Activated CD4-positive, alpha-beta T cell treated with anti-CD3 and anti-CD28 coated beads, Interleukin-2, amount 50 U/mL, for 16 hours (primary cell): ENCODE data around the gene C6orf15.
"Not testable (repeated sequence)": the region's sequence is repeated elsewhere in the genome, so short reads cannot be mapped to it uniquely, and the experiment has no call there.

Source experiments
- DNase-seq: peaks from one replicate; pipeline ENCODE4 v3.0.0-alpha.2; 2020

Gene C6orf15

DNA sequence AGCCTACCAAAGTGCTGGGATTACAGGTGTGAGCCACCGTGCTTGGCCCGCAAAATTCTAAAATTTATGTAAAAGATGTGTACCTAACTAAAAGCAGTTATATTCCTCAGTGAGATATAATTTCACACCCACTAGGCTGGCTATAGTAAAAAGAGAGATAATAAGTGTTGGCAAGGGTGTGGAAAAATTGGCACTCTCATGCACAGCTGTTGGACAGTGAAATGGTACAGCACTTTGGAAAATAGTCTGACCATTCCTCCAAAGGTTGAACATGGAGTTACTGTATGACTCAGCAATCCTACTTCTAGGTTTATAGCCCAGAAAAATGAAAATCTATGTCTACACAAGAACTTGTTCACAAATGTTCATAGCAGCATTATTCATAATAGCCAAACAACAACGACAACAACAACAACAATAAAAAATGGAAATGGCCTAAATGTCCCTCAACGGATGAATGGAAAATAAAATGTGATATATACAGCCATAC, 13.9 kb downstream of the C6orf15 start:
- no peak for DNase-seq

DNA sequence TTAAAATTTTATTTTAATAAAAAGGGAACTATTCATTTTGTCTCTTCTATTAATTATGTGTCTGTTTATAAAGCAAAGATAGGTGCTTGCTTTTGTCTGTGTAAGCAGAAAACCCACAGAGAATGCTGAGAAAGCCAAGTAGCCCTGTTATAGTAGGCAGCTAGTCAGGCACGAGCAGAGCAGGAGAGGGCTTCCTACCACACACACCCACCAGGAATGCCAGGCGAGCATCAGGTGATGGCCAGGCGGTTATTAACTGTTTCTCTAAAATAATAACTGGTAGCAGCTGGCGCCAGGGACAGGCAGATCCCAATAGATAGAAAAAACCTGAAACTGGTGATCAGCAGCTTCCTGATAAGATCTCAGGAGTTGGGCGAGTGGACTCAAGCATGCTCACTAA, 15.7 kb downstream of the C6orf15 start:
- no peak for DNase-seq

DNA sequence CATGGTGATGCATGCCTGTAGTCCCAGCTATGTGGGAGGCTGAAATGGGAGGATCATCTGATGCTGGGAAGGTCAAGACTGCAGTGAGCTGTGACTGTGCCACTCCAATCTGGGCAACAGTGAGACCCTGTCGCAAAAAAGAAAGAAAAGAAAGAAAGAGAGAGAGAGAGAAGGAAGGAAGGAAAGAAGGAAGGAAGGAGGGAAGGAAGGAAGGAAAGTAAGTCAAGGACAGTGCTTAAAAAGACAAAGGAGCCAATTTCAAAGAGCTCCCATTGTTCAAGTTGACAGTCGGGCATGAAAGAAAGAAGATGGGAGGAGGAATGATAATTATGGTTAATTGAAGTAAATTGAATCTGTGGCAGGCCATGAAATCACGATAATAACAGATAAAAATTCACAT, 16.2 kb downstream of the C6orf15 start:
- DNase-seq, result no peak

DNA sequence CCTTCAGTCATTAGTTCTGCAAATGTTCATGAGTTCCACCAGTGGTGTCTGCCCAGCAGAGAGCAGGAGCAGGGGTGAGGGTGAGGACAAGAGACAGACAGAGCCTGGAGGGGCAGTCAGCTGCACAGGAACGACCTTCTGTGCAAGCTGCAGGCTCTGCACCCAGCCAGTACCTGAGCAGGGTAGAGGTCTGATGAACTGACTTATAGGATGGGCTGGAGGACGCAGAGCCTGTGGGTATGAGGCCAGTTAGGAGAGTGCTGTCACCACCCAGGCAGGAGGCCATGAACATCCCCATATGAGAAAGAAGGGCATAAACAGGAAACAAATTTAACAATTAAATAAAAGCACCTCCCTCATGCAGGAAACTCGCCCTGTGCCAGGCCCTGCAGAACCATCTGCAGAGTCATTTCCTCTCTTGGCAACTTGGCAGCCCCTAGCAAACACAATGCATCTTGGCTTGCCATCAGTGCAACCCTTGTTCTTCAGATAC, 17.9 kb downstream of the C6orf15 start:
- peak; percentile 44 for DNase-seq

DNA sequence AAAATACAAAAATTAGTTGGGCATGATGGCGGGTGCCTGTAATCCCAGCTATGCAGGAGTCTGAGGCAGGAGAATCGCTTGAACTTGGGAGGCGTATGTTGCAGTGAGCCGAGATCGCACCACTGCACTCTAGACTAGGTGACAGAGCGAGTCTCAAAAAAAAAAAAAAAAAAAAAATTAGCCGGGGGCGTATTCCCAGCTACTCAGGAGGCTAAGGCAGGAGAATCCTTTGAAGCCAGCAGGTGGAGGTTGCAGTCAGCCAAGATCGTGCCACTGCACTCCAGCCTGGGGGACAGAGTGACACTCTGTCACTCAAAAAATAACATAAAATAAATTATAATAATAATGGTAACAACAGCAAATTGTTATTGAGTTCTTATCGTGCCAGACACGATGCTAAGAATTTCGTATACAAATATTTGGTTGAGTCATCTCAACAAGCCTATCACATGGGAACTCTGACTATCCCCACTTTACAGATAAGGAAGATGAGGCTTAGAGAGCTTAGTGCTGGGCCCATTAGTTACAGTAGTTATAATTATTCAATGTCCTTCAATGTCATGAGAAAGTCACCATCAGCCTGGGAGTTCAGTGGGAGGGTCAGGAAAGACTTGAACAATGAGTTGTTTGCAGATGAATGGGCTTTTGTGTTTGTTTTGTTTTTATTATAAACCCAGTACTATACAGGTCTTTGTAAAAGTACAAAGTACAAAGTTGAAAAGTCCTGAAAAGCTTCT, 19.4 kb downstream of the C6orf15 start:
- no peak for DNase-seq

DNA sequence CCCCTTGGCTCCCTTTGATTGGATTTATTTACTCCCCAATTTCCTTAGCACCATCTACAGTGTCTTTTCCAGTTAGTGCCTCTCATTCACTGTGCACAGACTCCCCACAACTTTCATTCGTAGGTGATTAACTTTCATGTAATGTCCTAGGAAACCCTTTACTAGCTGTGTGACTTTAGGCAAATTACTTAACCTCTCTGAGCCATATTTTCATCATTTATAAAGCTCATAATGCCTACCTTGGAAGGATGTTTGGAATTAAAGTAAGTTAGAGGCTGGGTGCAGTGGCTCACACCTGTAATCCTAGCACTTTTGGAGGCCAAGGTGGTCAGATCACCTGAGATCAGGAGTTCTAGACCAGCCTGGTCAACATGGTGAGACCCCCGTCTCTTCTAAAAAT, 20.1 kb downstream of the C6orf15 start:
- DNase-seq, result no peak

DNA sequence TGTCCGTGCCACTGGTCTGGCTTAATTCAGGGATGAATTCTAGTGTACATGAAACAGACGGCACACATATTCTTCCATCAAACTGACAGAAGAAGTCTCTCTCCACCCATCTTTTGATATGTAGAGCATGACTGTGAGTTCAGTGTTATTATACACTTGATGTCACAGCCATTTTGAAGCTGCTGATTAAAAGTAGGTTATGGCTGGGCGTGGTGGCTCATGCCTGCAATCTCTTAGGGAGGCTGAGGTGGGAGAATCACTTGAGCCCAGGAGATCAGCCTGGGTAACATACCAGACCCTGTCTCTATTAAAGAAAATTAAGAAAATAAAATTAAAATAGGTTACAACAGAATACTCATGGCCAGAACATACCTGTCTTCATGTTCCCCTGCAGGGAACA, 20.7 kb downstream of the C6orf15 start:
- no peak for DNase-seq

DNA sequence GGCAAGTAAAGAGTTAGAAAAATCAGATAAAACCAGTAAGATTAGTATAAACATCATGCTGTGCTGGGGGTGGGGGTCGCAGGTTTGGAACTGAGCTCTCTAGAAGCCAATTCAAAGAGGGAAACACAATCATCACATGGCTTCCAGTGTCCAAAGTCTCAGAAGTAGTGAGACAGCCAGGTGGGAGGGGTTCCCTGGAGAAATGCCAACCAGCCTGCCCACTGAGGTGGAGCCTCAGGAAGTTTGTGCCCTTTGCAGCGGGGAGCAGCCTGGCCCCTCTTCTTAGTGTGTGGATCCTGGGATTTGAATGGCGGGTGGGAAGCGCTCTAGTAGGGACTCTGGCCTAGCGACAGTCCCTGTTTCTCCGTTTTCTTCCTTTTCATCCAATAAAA, 21.4 kb downstream of the C6orf15 start:
- no peak for DNase-seq

DNA sequence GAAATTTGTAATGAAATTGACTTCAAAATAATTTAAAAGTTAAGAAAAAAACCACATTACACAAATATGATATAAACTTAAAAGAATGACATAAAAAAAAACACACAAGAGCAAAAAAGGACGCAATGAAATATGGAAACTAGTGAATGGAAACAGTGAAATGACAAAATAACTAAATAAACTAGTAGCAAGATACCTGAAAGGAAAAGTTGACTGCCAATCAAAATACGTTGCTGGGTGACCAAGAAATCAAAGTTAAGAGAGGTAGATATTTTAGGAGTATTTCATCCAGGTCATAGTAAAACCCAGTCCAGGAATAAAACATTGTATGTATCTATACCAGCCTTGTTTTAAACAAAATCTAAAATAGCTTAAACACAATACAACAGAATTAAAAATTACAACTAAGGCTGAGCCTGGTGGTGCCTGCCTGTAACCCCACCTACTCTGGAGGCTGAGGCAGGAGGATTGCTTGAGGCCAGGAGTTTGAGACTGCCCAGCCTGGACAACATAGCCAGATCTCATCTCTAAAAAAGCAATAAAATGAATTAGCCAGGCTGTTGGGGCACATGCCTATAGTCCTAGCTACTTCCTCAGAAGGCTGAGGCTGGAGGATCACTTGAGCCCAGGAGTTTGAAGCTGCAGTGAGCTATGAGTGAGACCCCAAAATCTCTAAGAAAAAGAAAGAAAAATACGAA, 22.0 kb downstream of the C6orf15 start:
- no peak for DNase-seq

DNA sequence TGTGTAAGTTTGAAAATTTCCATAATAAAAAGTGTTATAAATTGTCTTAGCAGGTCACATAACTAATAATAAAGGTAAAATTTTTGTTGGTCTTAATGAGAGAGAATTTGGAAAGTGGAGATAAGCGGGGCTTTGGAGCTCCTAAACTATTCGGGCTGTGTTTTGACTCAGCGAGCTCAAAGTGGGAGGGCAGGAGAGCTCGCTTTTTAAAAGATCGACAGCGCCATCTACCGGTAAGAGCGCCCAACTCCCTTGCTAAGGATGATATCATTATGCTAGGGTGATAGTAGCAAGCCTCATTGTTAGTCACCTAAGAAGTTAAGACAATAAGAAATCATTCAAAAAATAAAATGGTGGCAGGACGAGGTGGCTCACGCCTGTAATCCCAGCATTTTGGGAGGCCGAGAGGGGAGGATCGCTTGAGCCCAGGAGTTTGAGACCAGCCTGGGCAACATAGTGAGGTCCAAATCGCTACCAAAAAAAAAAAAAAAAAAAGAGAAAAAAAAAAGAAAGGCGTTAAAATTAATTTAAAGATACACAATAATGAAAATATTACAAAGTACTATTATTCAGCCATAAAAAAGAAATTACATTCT, 24.8 kb downstream of the C6orf15 start:
- peak; percentile 90 for DNase-seq

DNA sequence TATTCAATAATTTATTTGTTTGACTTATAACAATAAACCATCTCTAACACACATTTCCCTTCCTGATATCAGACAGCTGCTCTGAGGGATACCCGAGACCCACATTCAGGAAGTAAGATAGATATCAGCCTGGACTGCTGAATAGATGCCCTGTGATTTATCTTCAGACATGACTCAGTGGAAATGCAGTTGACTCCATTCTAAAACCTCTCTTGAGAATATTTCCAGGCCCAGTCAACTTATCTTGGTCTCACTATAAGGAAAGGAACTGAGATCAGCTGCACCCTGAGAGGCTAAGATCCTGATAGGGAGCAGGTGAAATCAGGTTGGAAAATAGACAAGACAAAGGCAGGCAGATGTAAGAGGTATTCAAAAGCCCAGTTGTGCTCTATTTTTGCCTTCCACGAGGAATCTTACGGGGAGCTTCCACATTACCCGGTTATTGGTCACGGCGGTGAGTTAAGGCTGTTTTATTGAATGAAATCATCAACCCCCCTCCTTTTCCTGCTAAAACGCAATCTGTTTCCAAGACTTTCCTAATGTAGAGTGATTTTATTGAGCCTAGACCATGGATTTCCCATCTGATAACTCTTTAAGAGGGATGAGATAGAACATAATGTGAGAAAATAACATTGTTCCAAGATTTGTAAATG, 25.5 kb downstream of the C6orf15 start:
- no peak for DNase-seq

DNA sequence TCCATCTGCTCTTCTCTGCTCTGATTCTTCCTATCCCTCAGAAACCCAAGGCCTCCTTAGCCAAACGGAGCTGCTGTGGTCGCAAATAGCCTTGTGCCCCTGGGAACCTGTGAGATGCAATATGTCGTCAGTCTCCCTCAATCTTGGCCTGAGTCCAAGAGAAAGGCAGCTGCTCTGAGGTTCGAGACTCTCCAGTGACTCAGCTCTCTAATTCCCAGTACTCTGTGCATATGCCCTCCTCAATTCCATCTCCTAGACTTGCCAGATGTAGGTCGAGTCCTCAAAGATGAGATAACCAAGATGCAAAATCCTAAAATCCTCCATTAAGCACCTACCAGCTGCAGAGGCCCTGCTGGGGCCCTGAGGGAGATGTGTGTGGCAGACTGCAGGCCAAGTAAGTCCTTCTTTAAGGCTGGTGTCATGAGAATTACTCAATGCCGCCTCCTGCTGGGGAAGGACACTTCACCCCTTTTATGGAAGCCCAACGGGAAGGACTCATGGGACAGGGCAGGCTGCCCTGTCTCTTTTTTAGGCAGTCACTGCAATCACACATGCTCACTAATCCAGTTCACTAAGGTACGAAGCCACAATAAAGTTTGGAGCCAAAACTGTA, 28.5 kb downstream of the C6orf15 start:
- DNase-seq, result peak; percentile 51

DNA sequence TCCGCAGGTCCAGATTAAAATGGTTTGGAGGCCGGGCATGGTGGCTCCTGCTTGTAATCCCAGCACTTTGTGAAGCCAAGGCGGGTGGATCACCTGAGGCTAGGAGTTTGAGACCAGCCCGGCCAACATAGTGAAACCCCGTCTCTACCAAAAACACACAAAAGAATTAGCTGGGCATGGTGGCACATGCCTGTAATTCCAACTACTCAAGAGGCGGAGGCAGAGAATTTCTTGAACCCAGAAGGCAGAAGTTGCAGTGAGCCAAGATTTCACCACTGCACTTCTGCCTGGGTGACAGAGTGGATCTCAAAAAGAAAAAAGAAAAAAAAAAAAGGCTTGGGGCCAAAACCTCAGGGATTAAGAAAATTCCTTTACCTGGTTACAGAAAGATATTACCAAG, 30.5 kb downstream of the C6orf15 start:
- DNase-seq, result no peak

DNA sequence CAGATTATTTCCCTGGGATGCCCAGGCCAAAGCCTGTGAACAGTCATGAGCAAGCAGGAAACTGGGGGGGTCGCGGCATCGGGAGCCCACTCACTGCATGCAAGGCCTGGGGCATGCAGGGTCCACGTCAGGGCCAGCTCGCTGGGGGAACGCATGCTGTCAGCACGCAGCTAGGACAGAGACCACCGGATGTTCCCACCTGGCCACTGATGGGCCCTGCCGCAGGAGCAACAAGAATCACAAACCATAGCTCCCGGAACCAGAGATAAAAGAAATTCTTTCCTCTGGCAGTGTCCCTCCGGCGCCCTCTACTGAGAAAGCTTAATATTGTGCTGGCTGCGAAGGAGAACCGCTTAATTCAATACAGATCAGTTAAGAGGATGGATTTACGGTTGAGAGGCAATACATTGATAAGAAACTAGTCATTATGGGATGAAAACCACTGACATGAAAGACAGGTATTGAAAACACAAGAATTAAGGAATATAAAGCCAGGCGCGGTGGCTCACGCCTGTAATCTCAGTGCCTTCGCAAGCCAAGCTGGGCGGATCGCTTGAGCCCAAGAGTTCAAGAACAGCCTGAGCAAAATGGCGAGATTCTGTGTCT, 32.6 kb downstream of the C6orf15 start:
- peak; percentile 74 for DNase-seq

DNA sequence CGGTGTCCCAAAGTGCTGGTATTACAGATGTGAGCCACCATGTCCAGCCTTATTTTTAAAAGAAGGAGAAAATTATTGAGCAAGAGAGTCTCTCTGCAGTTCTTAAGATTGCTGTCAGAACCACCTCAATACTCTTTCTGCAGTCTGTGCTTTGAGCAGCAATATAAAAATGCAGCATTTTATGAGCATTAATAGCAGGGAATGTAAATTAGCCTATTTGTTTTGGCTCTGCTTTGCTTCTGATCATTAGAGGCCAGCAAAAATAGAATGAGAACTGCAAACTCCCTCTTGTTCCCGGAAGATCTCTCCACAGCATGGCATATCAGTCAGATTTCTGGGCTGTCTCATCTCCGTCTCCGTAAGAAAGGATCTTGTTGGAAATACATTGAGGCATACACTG, 35.8 kb downstream of the C6orf15 start:
- DNase-seq, result no peak

DNA sequence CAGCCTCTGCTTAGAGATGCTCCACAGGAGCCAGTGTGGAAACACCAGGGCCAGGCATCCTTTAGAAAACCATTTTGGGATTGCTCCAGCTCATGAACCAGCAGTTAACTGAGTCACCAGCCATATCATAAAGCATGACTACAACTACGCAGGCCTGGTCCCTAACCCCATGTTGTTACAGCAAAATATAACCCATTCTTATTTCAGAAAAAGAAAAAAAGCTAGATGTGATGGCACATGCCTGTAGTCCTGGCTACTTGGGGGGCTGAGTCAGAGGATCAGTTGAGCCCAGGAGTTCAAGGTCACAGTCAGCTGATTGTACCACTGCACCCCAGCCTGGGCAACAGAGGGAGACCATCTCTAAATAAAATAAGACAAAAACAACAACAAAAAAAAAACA, 36.8 kb downstream of the C6orf15 start:
- no peak for DNase-seq

DNA sequence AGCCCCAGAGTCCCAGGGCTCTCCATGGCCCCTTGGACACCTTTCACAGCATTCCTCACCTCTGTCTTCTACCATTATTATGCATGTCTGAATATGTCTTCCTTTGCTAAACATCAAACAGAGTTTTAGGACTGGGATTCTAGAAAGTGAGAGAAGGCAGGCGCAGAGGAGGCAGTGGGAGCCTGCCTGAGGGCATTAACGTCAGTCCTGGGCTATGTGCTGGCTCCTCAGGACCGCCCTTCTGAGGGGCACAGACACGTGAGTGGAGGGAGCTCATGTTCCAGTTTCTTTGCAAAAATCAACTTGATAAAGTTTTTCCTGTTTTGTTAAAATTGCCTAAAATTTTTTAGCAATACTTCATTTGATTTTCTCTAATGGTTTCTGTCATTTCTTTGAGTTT, 38.0 kb downstream of the C6orf15 start:
- DNase-seq, result no peak

DNA sequence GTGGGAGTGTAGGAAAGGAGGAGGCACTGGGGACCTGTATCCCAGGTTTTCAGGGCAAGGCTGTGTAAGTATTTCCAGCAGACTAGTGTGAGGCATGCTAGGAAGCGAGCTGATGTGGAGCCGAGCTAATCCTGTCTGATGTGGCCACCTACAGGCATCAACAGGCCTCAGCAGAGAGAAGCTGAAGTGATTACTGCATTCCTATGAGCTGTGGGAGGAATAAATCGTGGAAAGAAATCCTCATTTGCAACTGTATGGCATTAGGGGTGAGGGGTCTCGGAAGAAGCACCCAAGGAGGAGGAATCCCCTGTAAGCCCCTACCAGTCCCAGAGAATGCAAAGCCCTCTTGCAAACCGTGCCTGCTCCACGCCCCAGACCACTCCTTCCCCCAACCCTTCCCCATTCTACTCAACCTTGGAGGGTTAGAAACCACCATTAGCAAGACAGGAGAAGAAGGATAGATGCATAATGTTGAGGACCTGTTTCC, 41.6 kb downstream of the C6orf15 start:
- DNase-seq, result no peak

DNA sequence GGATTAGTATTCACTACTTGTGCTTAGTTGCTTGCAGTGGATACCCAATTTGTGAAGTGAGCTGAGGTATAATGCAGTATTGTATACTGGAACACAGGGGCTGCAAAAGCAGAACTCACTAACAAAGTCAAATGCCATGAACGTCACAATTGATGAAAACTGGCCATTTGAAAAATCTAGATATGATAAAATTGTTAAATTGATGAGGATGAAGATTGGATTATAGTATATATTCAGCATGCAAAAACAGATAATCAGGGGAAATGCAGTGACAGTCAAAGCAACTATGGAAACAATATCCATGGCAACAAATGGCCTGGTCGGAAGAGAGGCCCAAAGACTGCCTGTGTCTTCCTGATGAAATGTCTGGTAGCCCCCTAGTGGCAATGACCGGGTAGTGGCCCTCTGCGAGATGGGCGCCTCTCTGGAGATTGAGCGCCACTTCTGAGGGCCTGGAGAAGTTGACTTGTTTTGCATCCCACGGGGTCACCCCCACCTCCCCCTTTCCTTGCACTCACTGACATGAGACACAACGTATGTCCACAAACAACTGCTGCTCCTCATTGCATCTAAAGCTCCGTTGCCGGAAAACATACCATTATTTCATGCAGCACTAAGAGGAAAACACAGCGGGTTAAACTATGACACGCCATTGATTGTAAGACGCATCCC, 43.6 kb downstream of the C6orf15 start:
- DNase-seq, result peak; percentile 78

DNA sequence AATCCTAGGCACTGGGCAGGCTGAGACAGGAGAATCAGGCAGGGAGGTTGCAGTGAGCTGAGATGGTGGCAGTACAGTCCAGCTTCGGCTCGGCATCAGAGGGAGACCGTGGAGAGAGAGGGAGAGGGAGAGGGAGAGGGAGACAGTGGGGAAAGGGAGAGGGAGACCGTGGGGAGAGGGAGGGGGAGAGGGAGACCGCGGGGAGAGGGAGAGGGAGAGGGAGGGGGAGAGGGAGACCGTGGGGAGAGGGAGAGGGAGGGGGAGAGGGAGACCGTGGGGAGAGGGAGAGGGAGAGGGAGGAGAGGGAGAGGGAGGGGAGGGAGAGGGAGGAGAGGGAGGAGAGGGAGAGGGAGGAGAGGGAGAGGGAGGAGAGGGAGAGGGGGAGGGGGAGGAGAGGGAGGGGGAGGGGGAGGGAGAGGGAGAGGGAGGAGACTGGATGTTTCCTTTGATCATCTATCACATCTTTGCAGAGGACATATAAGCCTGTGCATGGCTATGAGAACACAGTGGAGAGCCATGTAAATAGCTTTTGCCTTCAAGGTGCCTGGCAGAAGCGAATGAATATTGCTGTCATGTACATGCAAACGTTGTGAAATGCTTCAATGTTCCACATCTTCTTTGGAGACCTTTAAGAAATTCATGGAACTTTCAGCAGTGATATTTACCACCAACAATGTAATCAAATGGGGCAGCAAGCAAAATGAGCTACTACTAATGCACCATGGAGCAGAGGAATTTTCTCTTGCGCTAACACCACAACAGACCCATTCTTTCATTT, 44.3 kb downstream of the C6orf15 start:
- DNase-seq, result not testable (repeated sequence)

DNA sequence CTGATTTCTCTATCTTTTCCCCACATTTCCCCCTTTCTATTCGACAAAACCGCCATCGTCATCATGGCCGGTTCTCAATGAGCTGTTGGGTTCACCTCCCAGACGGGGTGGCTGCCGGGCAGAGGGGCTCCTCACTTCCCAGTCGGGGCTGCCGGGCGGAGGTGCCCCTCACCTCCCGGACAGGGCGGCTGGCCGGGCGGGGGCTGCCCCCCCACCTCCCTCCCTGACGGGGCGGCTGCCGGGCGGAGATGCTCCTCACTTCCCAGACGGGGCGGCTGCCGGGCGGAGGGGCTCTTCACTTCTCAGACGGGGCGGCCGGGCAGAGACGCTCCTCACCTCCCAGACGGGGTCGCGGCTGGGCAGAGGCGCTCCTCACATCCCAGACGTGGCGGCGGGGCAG, 45.3 kb downstream of the C6orf15 start:
- DNase-seq, result not testable (repeated sequence)
